ENCODE results near the gene ADK. TPM values are rescaled to one million over a fixed set of nuclear protein-coding genes. Genes with fewer than 3 reads are reported as not detected.
A peak's percentile ranks its signal among the peaks of the same experiment; 100 is the strongest.

ADK gene
- total and polyA plus RNA-seq, 2 of the 13 experiments (the other 11 are each of a cell fraction or from before 2014, with no cell fraction given) = 48.6 to 79.1 TPM

GRCh38 chr10:74176380-74177139, 25.5 kb downstream of the ADK start (continued):
- TF ChIP-seq MXD4 (CRISPR knock-in tag; IDR thresholded peaks at IDR 0.05) (peak; percentile 80), DZIP1 (CRISPR knock-in tag; IDR thresholded peaks at IDR 0.05) (0 out of 2 replicates have a peak, but pooled peaks have one; percentile 92), ZNF605 (CRISPR knock-in tag; IDR thresholded peaks at IDR 0.05) (peak; percentile 91), AFF4 (CRISPR knock-in tag; IDR thresholded peaks at IDR 0.05) (peak; percentile 59; the same call in 1 of the 2 replicates), ZNF431 (CRISPR knock-in tag; IDR thresholded peaks at IDR 0.05; ENCODE audit: borderline replicate concordance, low read depth) (no peak; the same call in 1 of the 2 replicates), GFI1 (CRISPR knock-in tag; IDR thresholded peaks at IDR 0.05; ENCODE audit: borderline replicate concordance) (no peak), HNRNPUL1 (IDR thresholded peaks at IDR 0.05; ENCODE audit: low read depth, low read length) (no peak), ZNF264 (CRISPR knock-in tag; IDR thresholded peaks at IDR 0.05) (peak; percentile 68; the same call in 1 of the 2 replicates), CBX5 (CRISPR knock-in tag; IDR thresholded peaks at IDR 0.05; ENCODE audit: borderline replicate concordance) (peak; percentile 75; the same call in 1 of the 2 replicates), KLF6 (CRISPR knock-in tag; IDR thresholded peaks at IDR 0.05) (peak; percentile 95), ZNF30 (CRISPR knock-in tag; IDR thresholded peaks at IDR 0.05) (no peak), PATZ1 (CRISPR knock-in tag; IDR thresholded peaks at IDR 0.05) (0 out of 2 replicates have a peak, but pooled peaks have one; percentile 44), ZNF331 (CRISPR knock-in tag; IDR thresholded peaks at IDR 0.05) (peak; percentile 68; the same call in 1 of the 2 replicates), CREB1 (IDR thresholded peaks at IDR 0.05) (peak; percentile 94), CREB1 (CRISPR knock-in tag; IDR thresholded peaks at IDR 0.05) (peak; percentile 66; the same call in 1 of the 2 replicates), SAP130 (CRISPR knock-in tag; IDR thresholded peaks at IDR 0.05; ENCODE audit: low read depth) (peak; percentile 88), ZMYM2 (CRISPR knock-in tag; IDR thresholded peaks at IDR 0.05) (peak; percentile 68; the same call in 1 of the 2 replicates), SYNCRIP (IDR thresholded peaks at IDR 0.05; ENCODE audit: insufficient read depth, low read depth, low read length) (no peak), ISL2 (CRISPR knock-in tag; IDR thresholded peaks at IDR 0.05) (peak; percentile 61), SMC3 (IDR thresholded peaks at IDR 0.05; ENCODE audit: low read length) (no peak)
- TF ChIP-seq, protein P1, sequence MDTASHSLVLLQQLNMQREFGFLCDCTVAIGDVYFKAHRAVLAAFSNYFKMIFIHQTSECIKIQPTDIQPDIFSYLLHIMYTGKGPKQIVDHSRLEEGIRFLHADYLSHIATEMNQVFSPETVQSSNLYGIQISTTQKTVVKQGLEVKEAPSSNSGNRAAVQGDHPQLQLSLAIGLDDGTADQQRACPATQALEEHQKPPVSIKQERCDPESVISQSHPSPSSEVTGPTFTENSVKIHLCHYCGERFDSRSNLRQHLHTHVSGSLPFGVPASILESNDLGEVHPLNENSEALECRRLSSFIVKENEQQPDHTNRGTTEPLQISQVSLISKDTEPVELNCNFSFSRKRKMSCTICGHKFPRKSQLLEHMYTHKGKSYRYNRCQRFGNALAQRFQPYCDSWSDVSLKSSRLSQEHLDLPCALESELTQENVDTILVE (CRISPR knock-in tag; IDR thresholded peaks at IDR 0.05) = peak; percentile 79
